Measurements from ENCODE around the gene BTD.

Gene BTD

GRCh38 chr3:15690748-15691147 lies 89.2 kb downstream of the BTD start:
- no peak for DNase-seq (ENCODE audit: low read depth)
- no peak overlapping the region for H3K4me3 ChIP-seq (ENCODE audit: low read depth, low read length)
- TF ChIP-seq CTCF (conservative IDR thresholded peaks at IDR 0.05; ENCODE audit: low read depth, low read length): no peak

- no peak for DNase-seq (ENCODE audit: low read depth)
- H3K4me3 ChIP-seq (ENCODE audit: low read depth, low read length): no peak overlapping the region
- no peak for TF ChIP-seq CTCF (conservative IDR thresholded peaks at IDR 0.05; ENCODE audit: low read depth, low read length)
Observed at GRCh38 chr3:15693355-15693754, 91.8 kb downstream of the BTD start.

- no peak for TF ChIP-seq CTCF (conservative IDR thresholded peaks at IDR 0.05; ENCODE audit: low read depth, low read length)
- no peak overlapping the region for H3K4me3 ChIP-seq (ENCODE audit: low read depth, low read length)
- no peak for DNase-seq (ENCODE audit: low read depth)
Observed at GRCh38 chr3:15694628-15695027, 93.1 kb downstream of the BTD start.

Data from choroid plexus epithelial cell (primary cell).